SK-N-MC (cell line): Measurements from ENCODE around the gene DNHD1.

Experiments
- EZH2 ChIP-seq: fragments of 200-600 bp; sonication (generic); IDR thresholded peaks from one replicate; pipeline ENCODE4 v1.6.1; 2017; ENCODE audit warnings: antibody characterized with exemption
- POLR2AphosphoS5 ChIP-seq: IDR thresholded peaks from 2 replicates; pipeline ENCODE4 v1.6.1; 2012; ENCODE audit warnings: mild to moderate bottlenecking, low read depth, low read length, borderline replicate concordance

DNA sequence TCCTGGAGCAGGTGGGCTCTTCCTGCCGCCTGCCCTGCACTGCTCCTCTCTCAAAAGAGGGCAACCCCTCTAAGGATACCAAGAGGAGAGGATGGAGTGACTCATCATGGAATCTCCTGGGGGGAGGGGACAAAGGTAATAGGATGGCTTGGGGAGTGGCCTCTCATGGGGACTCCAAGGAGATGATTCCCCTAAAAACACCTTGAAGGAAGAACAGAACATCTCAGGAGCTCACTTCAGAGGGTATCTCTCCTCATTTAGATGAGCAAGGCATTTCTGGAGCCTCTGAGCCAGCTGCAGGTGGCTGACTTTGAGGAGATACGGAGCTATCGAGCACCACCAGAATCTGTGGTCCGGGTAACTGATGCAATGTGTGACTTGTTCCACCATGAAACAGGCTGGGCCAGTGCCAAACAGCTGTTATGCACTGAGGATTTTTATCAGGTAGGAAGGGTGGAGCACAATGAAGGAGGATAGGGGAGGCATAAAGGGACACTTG, 66.1 kb downstream of the DNHD1 start:
- TF ChIP-seq EZH2 = no peak
- TF ChIP-seq POLR2AphosphoS5 = no peak
